ENCODE data around the gene RASSF10. TPM values are rescaled to one million over a fixed set of nuclear protein-coding genes. Genes with fewer than 3 reads are reported as not detected.

RASSF10 gene
- total RNA-seq (2014; rRNA removed) = not detected in 2 replicates
- polyA plus RNA-seq (2012) = not detected

- DNase-seq (ENCODE audit: low read depth) = peak; percentile 3
Observed at GRCh38 chr11:13008625-13009475, at the start of gene RASSF10. RASSF10 (plus strand) TSS chr11:13009316; CDS start chr11:13009577, 261 bp downstream.

- peak; percentile 31 for DNase-seq (ENCODE audit: low read depth)
Observed at GRCh38 chr11:12961615-12962014, 47.5 kb upstream of the RASSF10 start.

- DNase-seq (ENCODE audit: low read depth) = no peak
Observed at GRCh38 chr11:12962306-12962705, 46.8 kb upstream of the RASSF10 start.

GRCh38 chr11:12963051-12963450 is 46.1 kb upstream of the RASSF10 start:
- no peak for DNase-seq (ENCODE audit: low read depth)

GRCh38 chr11:12963792-12964536 is 45.2 kb upstream of the RASSF10 start:
- DNase-seq (ENCODE audit: low read depth) = peak; percentile 50

GRCh38 chr11:12964650-12965049 is 44.5 kb upstream of the RASSF10 start:
- DNase-seq (ENCODE audit: low read depth) = no peak

- no peak for DNase-seq (ENCODE audit: low read depth)
Observed at GRCh38 chr11:12966002-12966401, 43.1 kb upstream of the RASSF10 start.

GRCh38 chr11:12968101-12968500 is 41.0 kb upstream of the RASSF10 start:
- peak; percentile 39 for DNase-seq (ENCODE audit: low read depth)

- no peak for DNase-seq (ENCODE audit: low read depth)
Observed at GRCh38 chr11:12968826-12969225, 40.3 kb upstream of the RASSF10 start.

GRCh38 chr11:12971955-12972354 is 37.2 kb upstream of the RASSF10 start:
- DNase-seq (ENCODE audit: low read depth) = no peak

GRCh38 chr11:12973528-12974181 is 35.5 kb upstream of the RASSF10 start:
- DNase-seq (ENCODE audit: low read depth) = no peak

GRCh38 chr11:12975195-12975594 is 33.9 kb upstream of the RASSF10 start:
- DNase-seq (ENCODE audit: low read depth) = no peak

GRCh38 chr11:12979928-12980689 is 29.0 kb upstream of the RASSF10 start:
- DNase-seq (ENCODE audit: low read depth) = no peak

- peak; percentile 16 for DNase-seq (ENCODE audit: low read depth)
Observed at GRCh38 chr11:12981676-12982522, 27.2 kb upstream of the RASSF10 start.

GRCh38 chr11:12983336-12983735 is 25.8 kb upstream of the RASSF10 start:
- no peak for DNase-seq (ENCODE audit: low read depth)

GRCh38 chr11:12986194-12986898 is 22.8 kb upstream of the RASSF10 start:
- DNase-seq (ENCODE audit: low read depth) = no peak

GRCh38 chr11:12989428-12990161 is 19.5 kb upstream of the RASSF10 start:
- DNase-seq (ENCODE audit: low read depth) = peak; percentile 5

- DNase-seq (ENCODE audit: low read depth) = no peak
Observed at GRCh38 chr11:12990162-12990480, 19.0 kb upstream of the RASSF10 start.

GRCh38 chr11:12991426-12991825 is 17.7 kb upstream of the RASSF10 start:
- no peak for DNase-seq (ENCODE audit: low read depth)

Data from LHCN-M2 (cell line).